H9 (cell line): ENCODE measurements around the gene KLF2. TPM values are rescaled to one million over a fixed set of nuclear protein-coding genes. Genes with fewer than 3 reads are reported as not detected.

Experiments used
- DNase-seq: peaks from one replicate; pipeline ENCODE4 v3.0.0-alpha.2; 2017
- H2AFZ ChIP-seq: one replicate; pipeline ENCODE4 v1.6.1; 2013; ENCODE audit warnings: mild to moderate bottlenecking, low read length, control low read depth, moderate library complexity
- H2AK5ac ChIP-seq: 2 replicates; pipeline ENCODE4 v1.6.1; 2013; ENCODE audit warnings: low read length, control low read depth, mixed read lengths; ENCODE audit not compliant: insufficient read length
- H2BK120ac ChIP-seq: one replicate; pipeline ENCODE4 v1.6.1; 2013; ENCODE audit warnings: low read depth, mild to moderate bottlenecking, low read length, control low read depth, inconsistent platforms; ENCODE audit not compliant: poor library complexity, severe bottlenecking
- H2BK12ac ChIP-seq: 2 replicates; pipeline ENCODE4 v1.6.1; 2013; ENCODE audit warnings: low read length, control low read depth, mixed read lengths, low read depth; ENCODE audit not compliant: insufficient read length
- H2BK15ac ChIP-seq: 2 replicates; pipeline ENCODE4 v1.6.1; 2013; ENCODE audit warnings: low read depth, low read length, control low read depth
- H2BK20ac ChIP-seq: one replicate; pipeline ENCODE4 v1.6.1; 2013; ENCODE audit warnings: low read depth, mild to moderate bottlenecking, low read length, control low read depth, inconsistent platforms; ENCODE audit not compliant: poor library complexity, severe bottlenecking
- H2BK5ac ChIP-seq: 2 replicates; pipeline ENCODE4 v1.6.1; 2013; ENCODE audit warnings: low read length, control low read depth, mixed read lengths; ENCODE audit not compliant: insufficient read length
- H3K14ac ChIP-seq: 2 replicates; pipeline ENCODE4 v1.6.1; 2013; ENCODE audit warnings: low read length, control low read depth; ENCODE audit not compliant: insufficient read depth
- H3K18ac ChIP-seq: 2 replicates; pipeline ENCODE4 v1.6.1; 2013; ENCODE audit warnings: low read depth, mild to moderate bottlenecking, mixed read lengths, low read length, control low read depth; ENCODE audit not compliant: insufficient read length
- H3K23ac ChIP-seq: 2 replicates; pipeline ENCODE4 v1.6.1; 2013; ENCODE audit warnings: low read length, control low read depth, mixed read lengths, low read depth; ENCODE audit not compliant: insufficient read length
- H3K23me2 ChIP-seq: 2 replicates; pipeline ENCODE4 v1.6.1; 2013; ENCODE audit warnings: low read depth, mild to moderate bottlenecking, mixed read lengths, low read length, control low read depth; ENCODE audit not compliant: insufficient read length, poor library complexity, severe bottlenecking
- H3K27ac ChIP-seq: 2 replicates; pipeline ENCODE4 v1.5.1; 2013; ENCODE audit warnings: low read length, control low read depth, mixed read lengths, low read depth; ENCODE audit not compliant: insufficient read length
- H3K27me3 ChIP-seq: 2 replicates; pipeline ENCODE4 v1.6.1; 2013; ENCODE audit warnings: low read length, control low read depth, inconsistent platforms; ENCODE audit not compliant: insufficient read depth
- H3K4ac ChIP-seq: 2 replicates; pipeline ENCODE4 v1.6.1; 2013; ENCODE audit warnings: low read depth, mild to moderate bottlenecking, control low read depth, inconsistent platforms, low read length, moderate library complexity
- H3K4me1 ChIP-seq: 2 replicates; pipeline ENCODE4 v1.6.1; 2013; ENCODE audit warnings: low read length, control low read depth, inconsistent platforms; ENCODE audit not compliant: insufficient read depth
- H3K4me2 ChIP-seq: 2 replicates; pipeline ENCODE4 v1.6.1; 2013; ENCODE audit warnings: low read length, control low read depth, mixed read lengths; ENCODE audit not compliant: insufficient read length, insufficient read depth
- H3K56ac ChIP-seq: 2 replicates; pipeline ENCODE4 v1.6.1; 2013; ENCODE audit warnings: low read depth, mild to moderate bottlenecking, mixed read lengths, low read length, control low read depth; ENCODE audit not compliant: insufficient read length
- H3K79me1 ChIP-seq: 2 replicates; pipeline ENCODE4 v1.6.1; 2013; ENCODE audit warnings: low read depth, mild to moderate bottlenecking, moderate library complexity, low read length, control low read depth, inconsistent platforms; ENCODE audit not compliant: insufficient read depth, poor library complexity, severe bottlenecking
- H3K79me2 ChIP-seq: 2 replicates; pipeline ENCODE4 v1.6.1; 2013; ENCODE audit warnings: low read length, control low read depth, inconsistent platforms; ENCODE audit not compliant: insufficient read depth
- H3K9ac ChIP-seq: 2 replicates; pipeline ENCODE4 v1.6.1; 2013; ENCODE audit warnings: low read length, control low read depth, mixed read lengths; ENCODE audit not compliant: insufficient read length; ENCODE audit errors: extremely low read depth
- H3K9me3 ChIP-seq: one replicate; pipeline ENCODE4 v1.6.1; 2013; ENCODE audit warnings: low read depth, low read length, inconsistent platforms; ENCODE audit not compliant: control insufficient read depth
- H3T11ph ChIP-seq: one replicate; pipeline ENCODE4 v1.6.1; 2013; ENCODE audit warnings: mild to moderate bottlenecking, low read length, control low read depth, inconsistent platforms
- H4K20me1 ChIP-seq: one replicate; pipeline ENCODE4 v1.6.1; 2013; ENCODE audit not compliant: control insufficient read depth, insufficient read length, insufficient read depth
- H4K5ac ChIP-seq: 2 replicates; pipeline ENCODE4 v1.6.1; 2013; ENCODE audit warnings: low read depth, mild to moderate bottlenecking, mixed read lengths, low read length, control low read depth; ENCODE audit not compliant: insufficient read length
- H4K8ac ChIP-seq: replicated peaks from 2 replicates; pipeline ENCODE4 v1.6.1; 2013; ENCODE audit warnings: low read length, control low read depth, mixed read lengths, low read depth; ENCODE audit not compliant: insufficient read length
- H4K91ac ChIP-seq: 2 replicates; pipeline ENCODE4 v1.6.1; 2013; ENCODE audit warnings: low read depth, mild to moderate bottlenecking, moderate library complexity, mixed read lengths, low read length, control low read depth; ENCODE audit not compliant: insufficient read length
- H3K27ac Mint-ChIP-seq, 3 experiments: 2 replicates in 2 of 3; 3 replicates in 1 of 3; pipeline ENCODE4 v1.8.0; 2020 to 2021; ENCODE audit warnings: mixed read lengths in 3 of 3, mild to moderate bottlenecking in 1 of 3, moderate library complexity in 1 of 3
- H3K27me3 Mint-ChIP-seq: 2 replicates; pipeline ENCODE4 v1.8.0; 2021; ENCODE audit warnings: low read depth, mild to moderate bottlenecking, moderate library complexity, mixed read lengths
- H3K36me3 Mint-ChIP-seq, 3 experiments: 2 replicates in 2 of 3; 3 replicates in 1 of 3; pipeline ENCODE4 v1.8.0; 2020 to 2021; ENCODE audit warnings: low read depth in 3 of 3, mixed read lengths in 3 of 3; ENCODE audit not compliant: insufficient read depth in 1 of 3
- H3K4me1 Mint-ChIP-seq, 2 experiments: 2 replicates each; pipeline ENCODE4 v1.8.0; 2020; ENCODE audit warnings: mixed read lengths in 2 of 2
- H3K4me3 Mint-ChIP-seq, 2 experiments: 2 replicates in 1 of 2; 3 replicates in 1 of 2; pipeline ENCODE4 v1.8.0; 2020 to 2021; ENCODE audit warnings: mild to moderate bottlenecking in 2 of 2, mixed read lengths in 2 of 2, moderate library complexity in 1 of 2
- H3K9me3 Mint-ChIP-seq, 2 experiments: 2 replicates in 1 of 2; 3 replicates in 1 of 2; pipeline ENCODE4 v1.8.0; 2020; ENCODE audit warnings: mild to moderate bottlenecking in 2 of 2, mixed read lengths in 2 of 2, moderate library complexity in 1 of 2
- WGBS: extraction: QIAGEN DNeasy Blood & Tissue Kit; methylation state at CpG from one replicate; pipeline ENCODE4 v1.1.7; 2013; ENCODE audit warnings: missing lambda C conversion rate, low lambda C conversion rate, mixed read lengths; ENCODE audit not compliant: insufficient read length; ENCODE audit errors: extremely low coverage; 5-methylcytosine and 5-hydroxymethylcytosine counted together
- total RNA-seq: library from RNA; stranded (reverse); gene quantifications from 2 replicates; pipeline ENCODE4 v1.2.1, GENCODE V29; 2021
- TF ChIP-seq, protein P1 (sequence below): fragments of 200-600 bp; sonication (generic); conservative IDR thresholded peaks from 3 replicates; pipeline ENCODE4 v1.8.0; 2021; ENCODE audit warnings: antibody characterized with exemption, mild to moderate bottlenecking

The KLF2 gene
- total RNA-seq, 1 experiment from 2014 or later = 0.33 TPM

DNA sequence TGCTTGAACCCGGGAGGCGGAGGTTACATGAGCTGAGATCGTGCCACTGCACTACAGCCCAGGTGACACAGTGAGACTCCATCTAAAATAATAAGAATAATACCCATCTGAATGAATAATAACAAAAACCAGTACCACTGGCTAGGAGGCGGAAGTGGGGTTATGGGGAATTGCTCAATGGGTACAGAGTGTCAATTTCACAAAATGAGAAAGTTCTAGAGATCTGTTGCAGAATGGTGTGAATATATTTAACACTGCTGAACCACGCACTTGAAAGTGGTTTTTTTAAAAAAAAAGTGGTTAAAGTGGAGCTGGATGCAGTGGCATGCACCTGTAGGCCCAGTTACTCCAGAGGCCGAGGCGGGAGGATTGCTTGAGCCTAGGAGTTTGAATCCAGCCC is 18.5 kb downstream of the KLF2 start:
- H3K23ac ChIP-seq = no peak overlapping the region
- Mint-ChIP-seq H3K9me3 (no peaks in the 10 kb centered on the region), H3K27ac (no peak overlapping the region), H3K27me3 (peaks cover 4% of the 10 kb centered on the region), H3K4me1 (peaks cover 9 to 10% of the 10 kb centered on the region in 2 experiments), H3K36me3 (no peaks in the 10 kb centered on the region; a peak in 1 of 7 replicates), H3K4me3 (no peak overlapping the region)
- no peak overlapping the region for H3K27ac ChIP-seq
- H4K20me1 ChIP-seq = no peaks in the 10 kb centered on the region
- H3K4me2 ChIP-seq = no peak overlapping the region
- TF ChIP-seq, protein P1, sequence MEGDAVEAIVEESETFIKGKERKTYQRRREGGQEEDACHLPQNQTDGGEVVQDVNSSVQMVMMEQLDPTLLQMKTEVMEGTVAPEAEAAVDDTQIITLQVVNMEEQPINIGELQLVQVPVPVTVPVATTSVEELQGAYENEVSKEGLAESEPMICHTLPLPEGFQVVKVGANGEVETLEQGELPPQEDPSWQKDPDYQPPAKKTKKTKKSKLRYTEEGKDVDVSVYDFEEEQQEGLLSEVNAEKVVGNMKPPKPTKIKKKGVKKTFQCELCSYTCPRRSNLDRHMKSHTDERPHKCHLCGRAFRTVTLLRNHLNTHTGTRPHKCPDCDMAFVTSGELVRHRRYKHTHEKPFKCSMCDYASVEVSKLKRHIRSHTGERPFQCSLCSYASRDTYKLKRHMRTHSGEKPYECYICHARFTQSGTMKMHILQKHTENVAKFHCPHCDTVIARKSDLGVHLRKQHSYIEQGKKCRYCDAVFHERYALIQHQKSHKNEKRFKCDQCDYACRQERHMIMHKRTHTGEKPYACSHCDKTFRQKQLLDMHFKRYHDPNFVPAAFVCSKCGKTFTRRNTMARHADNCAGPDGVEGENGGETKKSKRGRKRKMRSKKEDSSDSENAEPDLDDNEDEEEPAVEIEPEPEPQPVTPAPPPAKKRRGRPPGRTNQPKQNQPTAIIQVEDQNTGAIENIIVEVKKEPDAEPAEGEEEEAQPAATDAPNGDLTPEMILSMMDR = no peak
- H3K23me2 ChIP-seq = no peaks in the 10 kb centered on the region
- no peak overlapping the region for H2AFZ ChIP-seq
- DNase-seq = no peak
- WGBS = no CpG with 5 or more reads among the region's 7 CpGs
- no peak overlapping the region for H2BK12ac ChIP-seq
- H3K56ac ChIP-seq = no peak overlapping the region
- peaks cover 2% of the 10 kb centered on the region; the same call in 1 of the 2 replicates for H3K4me1 ChIP-seq
- H3K79me2 ChIP-seq = no peaks in the 10 kb centered on the region
- no peak overlapping the region for H4K8ac ChIP-seq
- no peak overlapping the region for H2BK15ac ChIP-seq
- no peak overlapping the region for H2AK5ac ChIP-seq
- H3K18ac ChIP-seq = no peak overlapping the region
- H3K9ac ChIP-seq = no peak overlapping the region
- no peak overlapping the region for H2BK20ac ChIP-seq
- no peak overlapping the region for H3K4ac ChIP-seq
- H4K91ac ChIP-seq = no peak overlapping the region
- H3K27me3 ChIP-seq = no peaks in the 10 kb centered on the region
- no peak overlapping the region for H4K5ac ChIP-seq
- H3K14ac ChIP-seq = no peak overlapping the region
- H2BK5ac ChIP-seq = no peak overlapping the region
- H3K9me3 ChIP-seq = no peaks in the 10 kb centered on the region
- no peak overlapping the region for H3T11ph ChIP-seq
- no peak overlapping the region for H2BK120ac ChIP-seq
- H3K79me1 ChIP-seq = no peaks in the 10 kb centered on the region
